Measurements from ENCODE around the gene SYF2. TPM values are rescaled to one million over a fixed set of nuclear protein-coding genes. Genes with fewer than 3 reads are reported as not detected.
"Not testable (repeated sequence)": the region's sequence is repeated elsewhere in the genome, so short reads cannot be mapped to it uniquely, and the experiment has no call there.

SYF2 gene
- total RNA-seq, 4 donors from 2014 or later, result 32.7 to 52.2 (median 43.7) TPM

GRCh38 chr1:25239681-25240541 lies 7.6 kb upstream of the SYF2 start:
- Histone ChIP-seq H3K27me3 (no peaks in the 10 kb centered on the region), H3K9me3 (no peaks in the 10 kb centered on the region), H3K36me3 (peaks cover 2 to 48% (median 12%) of the 10 kb centered on the region in 3 donors), H3K27ac (peak overlapping the region; percentile 81 to 95 (median 90)), H3K4me3 (peak overlapping the region; percentile 29 to 57 (median 38)), H3K4me1 (peaks cover 4 to 80% (median 20%) of the 10 kb centered on the region in 4 donors)
- peak; percentile 47 to 87 (median 69) for TF ChIP-seq CTCF (IDR thresholded peaks at IDR 0.05)
- TF ChIP-seq EP300 (IDR thresholded peaks at IDR 0.05), result peak in 1 of 2 donors; percentile 82
- TF ChIP-seq POLR2A (IDR thresholded peaks at IDR 0.05), result peak in 1 of 2 donors; percentile 25
- peak; percentile 83 to 91 for DNase-seq (ENCODE audit: low spot score in 2 of 2)
- 1 to 2% methylated on average over 38 to 40 of the region's 41 CpGs for WGBS, 2 donors

GRCh38 chr1:25238046-25238445 lies 5.7 kb upstream of the SYF2 start:
- Histone ChIP-seq H3K9me3 (no peaks in the 10 kb centered on the region), H3K4me3 (no peak overlapping the region), H3K27ac (no peak overlapping the region), H3K4me1 (peaks cover 4 to 80% (median 25%) of the 10 kb centered on the region in 4 donors), H3K27me3 (no peaks in the 10 kb centered on the region), H3K36me3 (peaks cover 0 to 34% (median 5%) of the 10 kb centered on the region in 3 donors)
- TF ChIP-seq EP300 (IDR thresholded peaks at IDR 0.05) (no peak), POLR2A (IDR thresholded peaks at IDR 0.05) (no peak), CTCF (IDR thresholded peaks at IDR 0.05) (no peak)
- 91 to 93% methylated on average over 11 of the region's 11 CpGs for WGBS, 2 donors
- DNase-seq (ENCODE audit: low spot score in 2 of 2), result no peak

DNA sequence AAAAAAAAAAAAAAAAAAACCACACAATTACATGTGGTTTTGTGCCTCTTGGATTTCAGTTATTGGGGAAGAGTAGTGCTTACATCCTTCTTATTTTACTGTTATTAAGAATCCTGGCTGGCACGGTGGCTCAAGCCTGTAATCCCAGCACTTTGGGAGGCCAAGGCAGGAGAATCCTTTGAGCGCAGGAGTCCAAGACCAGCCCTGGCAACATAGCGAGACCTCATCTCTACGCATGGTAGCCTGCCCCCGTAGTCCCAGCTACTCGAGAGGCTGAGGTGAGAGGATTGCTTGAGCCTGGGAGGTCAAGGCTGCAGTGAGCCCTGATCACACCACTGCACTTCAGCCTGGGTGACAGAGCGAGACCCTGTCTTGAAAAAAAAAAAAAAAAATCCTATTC lies 4.0 kb upstream of the SYF2 start:
- H3K4me1 ChIP-seq, result peaks cover 4 to 74% (median 29%) of the 10 kb centered on the region in 4 donors
- not testable (repeated sequence) for H3K4me3 ChIP-seq
- 91 to 94% methylated on average over 7 of the region's 7 CpGs for WGBS, 2 donors

GRCh38 chr1:25235411-25235810 lies 3.1 kb upstream of the SYF2 start:
- H3K27ac ChIP-seq; H3K9me3 ChIP-seq; H3K4me3 ChIP-seq; H3K27me3 ChIP-seq; DNase-seq (ENCODE audit: low spot score in 2 of 2): not testable (repeated sequence)
- H3K36me3 ChIP-seq, result peaks cover 0 to 18% (median 0%) of the 10 kb centered on the region in 3 donors
- peaks cover 2 to 73% (median 27%) of the 10 kb centered on the region in 4 donors for H3K4me1 ChIP-seq
- WGBS, 2 donors, result 93 to 98% methylated on average over 10 of the region's 10 CpGs

More for the DNA sequence above, 4.0 kb upstream of the SYF2 start:
- peaks cover 0 to 17% (median 0%) of the 10 kb centered on the region in 3 donors for H3K36me3 ChIP-seq
- DNase-seq (ENCODE audit: low spot score in 2 of 2); H3K9me3 ChIP-seq; H3K27me3 ChIP-seq; H3K27ac ChIP-seq: not testable (repeated sequence)

DNA sequence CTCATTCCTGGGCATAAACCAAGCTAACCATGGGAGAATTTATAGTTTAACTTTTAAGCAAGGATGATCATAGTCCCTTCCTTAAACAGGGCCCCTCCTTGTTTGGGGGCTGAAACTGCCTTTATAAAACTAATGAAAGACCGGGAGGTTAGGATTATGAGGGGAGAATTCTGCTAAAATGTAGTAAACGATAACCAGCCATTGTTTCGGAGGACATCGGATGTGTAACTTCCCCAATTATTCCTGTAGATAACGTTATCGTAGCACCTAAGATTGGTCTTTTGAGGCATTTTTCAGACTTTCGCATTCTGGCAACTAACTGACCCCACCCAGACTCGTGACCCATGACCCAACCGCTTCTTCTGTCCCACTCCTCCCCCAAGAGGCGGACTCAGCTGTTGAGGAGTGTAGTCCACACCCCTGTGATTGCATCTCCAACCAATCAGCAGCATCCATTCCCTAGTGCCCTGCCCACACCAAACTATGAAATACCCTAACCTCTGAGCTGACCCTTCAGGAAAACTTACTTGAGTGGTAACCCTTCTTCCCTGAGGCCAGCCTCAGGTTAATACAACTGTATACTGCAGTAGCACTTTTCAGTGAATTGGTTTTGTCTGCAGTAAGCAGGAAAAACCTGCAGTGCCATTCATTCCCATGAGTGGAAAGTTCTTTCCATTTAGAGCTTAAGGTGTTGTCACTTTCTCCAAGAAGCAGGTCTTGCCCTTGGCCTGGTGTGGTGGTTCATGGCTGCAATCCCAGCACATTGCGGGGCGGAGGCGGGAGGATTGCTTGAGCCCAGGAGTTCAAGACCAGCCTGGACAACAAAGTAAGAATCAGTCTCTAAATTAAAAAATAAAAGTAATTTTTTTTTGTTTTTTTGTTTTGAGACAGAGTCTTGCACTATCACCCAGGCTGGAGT lies 823 bp upstream of the SYF2 start:
- Histone ChIP-seq H3K4me1 (peaks cover 0 to 66% (median 23%) of the 10 kb centered on the region in 4 donors), H3K27me3 (no peaks in the 10 kb centered on the region), H3K4me3 (peak overlapping the region; percentile 81 to 93 (median 84)), H3K27ac (peak overlapping the region; percentile 59 to 94 (median 88)), H3K36me3 (peaks cover 0 to 41% (median 7%) of the 10 kb centered on the region in 3 donors), H3K9me3 (no peaks in the 10 kb centered on the region)
- 20 to 21% methylated on average over 13 of the region's 13 CpGs for WGBS, 2 donors
- TF ChIP-seq CTCF (IDR thresholded peaks at IDR 0.05) (no peak), EP300 (IDR thresholded peaks at IDR 0.05) (peak in 1 of 2 donors; percentile 3)
- DNase-seq (ENCODE audit: low spot score in 2 of 2), result peak; percentile 60 to 89

Data from tibial nerve (tissue), 4 donors.